SK-N-SH (cell line): ENCODE measurements around the gene LACTBL1. TPM values are rescaled to one million over a fixed set of nuclear protein-coding genes. Genes with fewer than 3 reads are reported as not detected.

ENCODE experiments used
- CTCF ChIA-PET: fragments of 300-600, 350-600 bp; formaldehyde crosslinking; extraction: SDS; loops from one replicate; lab custom pipeline; 2021; lab: Yijun Ruan, JAX
- POLR2A ChIA-PET: fragments of 350-600 bp; sonication (Branson Sonifier 250); formaldehyde crosslinking; extraction: SDS; loops from one replicate; lab custom pipeline; 2020; ENCODE audit warnings: antibody characterized with exemption, inconsistent platforms; lab: Yijun Ruan, JAX
- DNase-seq: peaks from one replicate; pipeline ENCODE4 v3.0.0; 2012
- H2AFZ ChIP-seq: fragments of 200-600 bp; sonication (generic); 2 replicates; pipeline ENCODE4 v1.8.1; 2016; ENCODE audit warnings: antibody characterized with exemption, mild to moderate bottlenecking, low read depth
- H3F3A ChIP-seq: fragments of 200-600 bp; sonication (generic); replicated peaks from 2 replicates; pipeline ENCODE3; 2016; ENCODE audit warnings: antibody characterized with exemption, mild to moderate bottlenecking; ENCODE audit not compliant: insufficient read depth
- H3K27ac ChIP-seq, 2 experiments: fragments of 200-500 bp in 1 of 2; fragments of 200-600 bp in 1 of 2; sonication (Bioruptor generic) in 1 of 2; sonication (generic), shearing (Covaris generic) in 1 of 2; 2 replicates each; pipeline versions ENCODE4 v1.5.1 to v1.6.1; 2014 to 2016; ENCODE audit warnings: low read depth in 2 of 2, inconsistent platforms in 1 of 2, low read length in 1 of 2, mild to moderate bottlenecking in 1 of 2, mixed read lengths in 1 of 2
- H3K27me3 ChIP-seq: fragments of 200-600 bp; sonication (generic), shearing (Covaris generic); 2 replicates; pipeline ENCODE4 v1.6.1; 2016; ENCODE audit warnings: mixed run types; ENCODE audit not compliant: insufficient read depth
- H3K36me3 ChIP-seq, 2 experiments: fragments of 200-500 bp in 1 of 2; fragments of 200-600 bp in 1 of 2; sonication (Bioruptor generic) in 1 of 2; sonication (generic) in 1 of 2; replicated peaks in 1 of 2; 2 replicates each; pipeline versions ENCODE3 to v1.5.1; 2014 to 2016; ENCODE audit warnings: low read length in 1 of 2, mild to moderate bottlenecking in 1 of 2; ENCODE audit not compliant: insufficient read depth in 2 of 2, control insufficient read depth in 1 of 2
- H3K4me1 ChIP-seq, 2 experiments: fragments of 200-500 bp in 1 of 2; fragments of 200-600 bp in 1 of 2; sonication (Bioruptor generic) in 1 of 2; sonication (generic), shearing (Covaris generic) in 1 of 2; 2 replicates each; pipeline versions ENCODE4 v1.5.1 to v1.6.1; 2014 to 2016; ENCODE audit warnings: low read depth in 1 of 2, low read length in 1 of 2, mixed run types in 1 of 2; ENCODE audit not compliant: insufficient read depth in 2 of 2, control insufficient read depth in 1 of 2
- H3K4me2 ChIP-seq: fragments of 200-600 bp; sonication (generic), shearing (Covaris generic); 2 replicates; pipeline ENCODE4 v1.6.1; 2017; ENCODE audit warnings: mixed run types
- H3K4me3 ChIP-seq, 2 experiments: fragments of 200-500 bp in 1 of 2; fragments of 200-600 bp in 1 of 2; sonication (Bioruptor generic) in 1 of 2; sonication (generic), shearing (Covaris generic) in 1 of 2; 2 replicates each; pipeline versions ENCODE4 v1.5.1 to v1.8.1; 2014 to 2016; ENCODE audit warnings: low read depth in 2 of 2, inconsistent platforms in 1 of 2, low read length in 1 of 2, mild to moderate bottlenecking in 1 of 2, mixed read lengths in 1 of 2, moderate library complexity in 1 of 2
- H3K79me2 ChIP-seq: fragments of 200-600 bp; sonication (generic); 2 replicates; pipeline ENCODE4 v1.8.1; 2017; ENCODE audit warnings: mild to moderate bottlenecking; ENCODE audit not compliant: insufficient read depth
- H3K9ac ChIP-seq: fragments of 200-600 bp; sonication (generic); 2 replicates; pipeline ENCODE4 v1.6.1; 2017; ENCODE audit warnings: mixed run types
- H3K9me2 ChIP-seq: fragments of 200-600 bp; sonication (generic); 2 replicates; pipeline ENCODE4 v1.6.1; 2017; ENCODE audit warnings: mixed run types
- H3K9me3 ChIP-seq: fragments of 200-600 bp; sonication (generic); 2 replicates; pipeline ENCODE4 v1.6.1; 2017; ENCODE audit warnings: mixed run types, mild to moderate bottlenecking, moderate library complexity
- H4K20me1 ChIP-seq: fragments of 200-600 bp; sonication (generic); 2 replicates; pipeline ENCODE4 v1.6.1; 2017; ENCODE audit warnings: mild to moderate bottlenecking, mixed run types; ENCODE audit not compliant: insufficient read depth
- CHD2 ChIP-seq: fragments of 150-350 bp; IDR thresholded peaks from 2 replicates; pipeline ENCODE4 v1.6.1; 2018; ENCODE audit warnings: low read length; ENCODE audit not compliant: partially characterized antibody
- CTCF ChIP-seq: fragments of 200-600 bp; sonication (generic); IDR thresholded peaks from 2 replicates; pipeline ENCODE4 v1.6.1; 2017; ENCODE audit warnings: antibody characterized with exemption, mild to moderate bottlenecking, moderate library complexity
- ELF1 ChIP-seq: IDR thresholded peaks from 2 replicates; pipeline ENCODE4 v1.4.0; 2012
- EP300 ChIP-seq, 2 experiments: IDR thresholded peaks; 2 replicates each; pipeline versions ENCODE4 v1.4.0 to v1.6.1; 2012; ENCODE audit warnings: borderline replicate concordance in 1 of 2, low read depth in 1 of 2, low read length in 1 of 2
- EZH2phosphoT487 ChIP-seq: fragments of 200-600 bp; sonication (generic); IDR thresholded peaks from 2 replicates; pipeline ENCODE4 v1.6.1; 2017; ENCODE audit warnings: low read depth, mixed run types, mild to moderate bottlenecking, antibody characterized with exemption, moderate library complexity, borderline replicate concordance
- FOXJ3 ChIP-seq: sonication (generic); formaldehyde crosslinking; IDR thresholded peaks from 2 replicates; pipeline ENCODE4 v1.5.1; 2020; ENCODE audit warnings: mild to moderate bottlenecking, missing genetic modification reagents
- GABPA ChIP-seq: IDR thresholded peaks from 2 replicates; pipeline ENCODE4 v1.4.0; 2012; ENCODE audit warnings: low read depth, mild to moderate bottlenecking
- MEF2A ChIP-seq: IDR thresholded peaks from 2 replicates; pipeline ENCODE4 v1.4.0; 2012; ENCODE audit warnings: low read depth, borderline replicate concordance
- MXI1 ChIP-seq: IDR thresholded peaks from 2 replicates; pipeline ENCODE4 v1.6.1; 2012; ENCODE audit warnings: mild to moderate bottlenecking, low read depth, low read length, improper control_type of control experiment
- NRF1 ChIP-seq: IDR thresholded peaks from 2 replicates; pipeline ENCODE4 v1.6.1; 2012; ENCODE audit warnings: low read depth, mild to moderate bottlenecking, low read length
- POLR2AphosphoS5 ChIP-seq: IDR thresholded peaks from 2 replicates; pipeline ENCODE4 v1.6.1; 2012; ENCODE audit warnings: low read depth, low read length
- RAD21 ChIP-seq: IDR thresholded peaks from 2 replicates; pipeline ENCODE4 v1.6.1; 2012; ENCODE audit warnings: mild to moderate bottlenecking, low read length
- RFX5 ChIP-seq: IDR thresholded peaks from 2 replicates; pipeline ENCODE4 v1.6.1; 2012; ENCODE audit warnings: mild to moderate bottlenecking, improper control_type of control experiment, low read length
- TCF12 ChIP-seq: IDR thresholded peaks from 2 replicates; pipeline ENCODE4 v1.4.0; 2012
- USF1 ChIP-seq: IDR thresholded peaks from 2 replicates; pipeline ENCODE4 v1.4.0; 2012; ENCODE audit warnings: low read depth, borderline replicate concordance
- ZBTB33 ChIP-seq: IDR thresholded peaks from 2 replicates; pipeline ENCODE4 v1.4.0; 2012; ENCODE audit warnings: low read depth, borderline replicate concordance
- WGBS: methylation state at CpG from one replicate; pipeline ENCODE4 v1.1.6; 2017; ENCODE audit warnings: low lambda C conversion rate; 5-methylcytosine and 5-hydroxymethylcytosine counted together
- polyA plus RNA-seq, 3 experiments: library from polyadenylated mRNA; depleted of rRNA; stranded (reverse); fragments of >200 nt; gene quantifications; 2 replicates each; pipeline ENCODE4 v1.2.3, GENCODE V29; 2012
- TF ChIP-seq, protein P1 (sequence below): IDR thresholded peaks from 2 replicates; pipeline ENCODE4; 2012

The LACTBL1 gene
- polyA plus RNA-seq, 1 of the 3 experiments (the other 2 are of a cell fraction) = not detected

DNA sequence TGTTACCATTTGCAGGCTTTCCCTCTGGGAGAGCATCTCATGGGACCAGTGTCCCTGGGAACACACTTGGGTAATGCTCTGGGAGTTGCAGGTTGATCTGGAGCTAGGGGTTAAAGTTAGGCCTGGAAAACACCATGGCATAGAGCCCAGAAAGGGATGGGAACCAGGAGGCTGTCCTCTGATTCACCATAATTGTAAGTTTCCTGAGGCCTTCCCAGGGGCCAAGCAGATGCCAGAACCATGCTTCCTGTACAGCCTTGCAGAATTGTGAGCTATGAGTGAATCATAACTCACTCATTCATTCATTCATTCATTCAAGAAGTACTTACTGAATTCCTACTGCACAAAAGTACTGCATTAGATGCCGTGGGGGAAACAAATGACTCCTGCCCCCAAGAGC is 50.0 kb downstream of the LACTBL1 start:
- no peak for DNase-seq
- no peaks in the 10 kb centered on the region for H3K79me2 ChIP-seq

More for the DNA sequence above, 50.0 kb downstream of the LACTBL1 start:
- POLR2A ChIA-PET = no interaction called here
- H2AFZ ChIP-seq = no peak overlapping the region
- CTCF ChIA-PET = interaction anchor here (0.8 to 2.0 kb wide), 3 partner anchors 34 to 248 kb away, joined by 4 read pairs; no protein-coding TSS in a partner anchor
- H3K36me3 ChIP-seq = no peaks in the 10 kb centered on the region
- no peak overlapping the region for H3K4me3 ChIP-seq
- H3K27ac ChIP-seq = no peak overlapping the region
- H3F3A ChIP-seq = no peaks in the 10 kb centered on the region
- H4K20me1 ChIP-seq = no peaks in the 10 kb centered on the region
- no peak overlapping the region for H3K4me2 ChIP-seq
- H3K27me3 ChIP-seq = no peaks in the 10 kb centered on the region
- H3K9me2 ChIP-seq = no peaks in the 10 kb centered on the region
- H3K9ac ChIP-seq = no peak overlapping the region
- no peaks in the 10 kb centered on the region for H3K4me1 ChIP-seq
- no peaks in the 10 kb centered on the region for H3K9me3 ChIP-seq
- 89% methylated on average over 1 of the region's 1 CpG for WGBS
- TF ChIP-seq ELF1 (no peak), NRF1 (no peak), GABPA (no peak), MXI1 (no peak), ZBTB33 (no peak), FOXJ3 (no peak), EP300 (IDR thresholded peaks at IDR 0.05; ENCODE audit: borderline replicate concordance in 1 of 2, low read depth in 1 of 2, low read length in 1 of 2) (no peak), RAD21 (no peak), RFX5 (no peak), EZH2phosphoT487 (no peak), MEF2A (no peak), USF1 (no peak), CTCF (no peak), POLR2AphosphoS5 (no peak), TCF12 (no peak), CHD2 (no peak)
- TF ChIP-seq, protein P1, sequence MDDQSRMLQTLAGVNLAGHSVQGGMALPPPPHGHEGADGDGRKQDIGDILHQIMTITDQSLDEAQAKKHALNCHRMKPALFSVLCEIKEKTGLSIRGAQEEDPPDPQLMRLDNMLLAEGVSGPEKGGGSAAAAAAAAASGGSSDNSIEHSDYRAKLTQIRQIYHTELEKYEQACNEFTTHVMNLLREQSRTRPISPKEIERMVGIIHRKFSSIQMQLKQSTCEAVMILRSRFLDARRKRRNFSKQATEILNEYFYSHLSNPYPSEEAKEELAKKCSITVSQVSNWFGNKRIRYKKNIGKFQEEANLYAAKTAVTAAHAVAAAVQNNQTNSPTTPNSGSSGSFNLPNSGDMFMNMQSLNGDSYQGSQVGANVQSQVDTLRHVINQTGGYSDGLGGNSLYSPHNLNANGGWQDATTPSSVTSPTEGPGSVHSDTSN = no peak
- TF ChIP-seq, all 33 proteins: peak for 0
